GM12878 (cell line): ENCODE results near the gene RRBP1.

Experiments
- CEBPB ChIP-seq, 2 experiments: fragments of 150-350 bp in 1 of 2; IDR thresholded peaks; 2 replicates each; pipeline ENCODE4 v1.6.1; 2012 to 2014; ENCODE audit warnings: low read depth in 2 of 2, low read length in 2 of 2, borderline replicate concordance in 1 of 2, inconsistent platforms in 1 of 2
- CTCF ChIP-seq, 3 experiments: IDR thresholded peaks in 2 of 3; conservative IDR thresholded peaks in 1 of 3; 2 replicates each; pipeline ENCODE4 v1.5.1; 2011; ENCODE audit warnings: low read depth in 3 of 3, low read length in 3 of 3, mild to moderate bottlenecking in 3 of 3, control low read depth in 2 of 3, moderate library complexity in 2 of 3, inconsistent platforms in 1 of 3, mixed read lengths in 1 of 3; ENCODE audit not compliant: control insufficient read depth in 2 of 3, insufficient read depth in 1 of 3; ENCODE audit errors: extremely low read depth in 1 of 3
- HCFC1 ChIP-seq: fragments of 150-350 bp; IDR thresholded peaks from 2 replicates; pipeline ENCODE4 v1.6.1; 2014; ENCODE audit warnings: low read length
- ZNF384 ChIP-seq: IDR thresholded peaks from 2 replicates; pipeline ENCODE4 v1.6.1; 2012; ENCODE audit warnings: low read depth, mild to moderate bottlenecking, low read length, improper control_type of control experiment, borderline replicate concordance

GRCh38 chr20:17565169-17565845, 116.7 kb downstream of the RRBP1 start:
- TF ChIP-seq CEBPB (IDR thresholded peaks at IDR 0.05; ENCODE audit: borderline replicate concordance in 1 of 2, low read depth in 2 of 2, low read length in 2 of 2) (no peak), ZNF384 (no peak), HCFC1 (no peak), CTCF (IDR thresholded peaks at IDR 0.05 in 2 of 3, conservative IDR thresholded peaks at IDR 0.05 in 1 of 3; ENCODE audit: control insufficient read depth in 2 of 3, extremely low read depth in 1 of 3, insufficient read depth in 1 of 3, low read depth in 3 of 3, low read length in 3 of 3) (no peak)
